Ovary (tissue), 3 donors: Measurements from ENCODE around the gene BARHL1.

Source experiments
- EP300 ChIP-seq: sonication (generic); formaldehyde crosslinking; IDR thresholded peaks from one replicate; pipeline ENCODE4 v1.6.1; 2017; ENCODE audit warnings: antibody characterized with exemption
- POLR2A ChIP-seq: fragments of 450-650 bp; IDR thresholded peaks from one replicate; pipeline ENCODE4 v1.6.1; 2017; ENCODE audit warnings: antibody characterized with exemption, mild to moderate bottlenecking, moderate library complexity
- TF ChIP-seq, protein P1 (sequence below), 3 donors: fragments of 450-650 bp in 2 of 3; fragments of 200-600 bp in 1 of 3; IDR thresholded peaks; one replicate each; pipeline versions ENCODE4 v1.5.1 to v1.8.0; 2016 to 2022; ENCODE audit warnings: antibody characterized with exemption in 3 of 3, mild to moderate bottlenecking in 1 of 3
- donor health status: DM: no; HTN: no; CAD: no.

DNA sequence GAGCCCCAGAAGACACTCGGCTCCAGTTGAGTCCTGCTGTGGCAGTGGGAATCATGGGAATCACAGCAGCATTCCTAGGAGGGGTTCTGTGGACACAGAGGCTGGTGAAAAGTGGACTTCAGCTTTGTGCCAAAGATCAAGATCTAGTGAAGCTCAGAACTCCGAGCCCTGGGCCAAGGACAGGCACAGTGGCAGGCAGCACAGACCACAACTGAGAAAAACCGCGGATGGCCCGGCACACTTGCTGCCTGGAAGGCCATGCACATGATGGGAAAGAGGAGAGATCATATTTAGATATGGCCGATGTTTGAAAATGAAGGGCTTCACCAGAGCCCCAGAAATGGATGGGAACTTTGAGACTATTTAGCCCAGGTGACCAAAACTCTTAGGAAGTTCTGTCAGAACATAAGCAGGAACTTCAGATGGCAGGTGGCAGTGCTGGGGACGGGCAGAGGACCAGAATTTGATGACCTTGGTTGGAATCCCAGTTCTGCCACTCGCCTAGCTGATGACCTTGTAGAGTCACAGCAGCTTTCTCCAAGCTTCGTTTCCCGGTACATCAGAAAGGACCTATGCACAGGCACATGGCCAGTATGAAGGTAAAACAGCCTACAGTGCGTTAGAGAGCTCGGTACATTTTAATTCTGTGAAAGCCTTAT is 18.0 kb downstream of the BARHL1 start:
- TF ChIP-seq, protein P1, sequence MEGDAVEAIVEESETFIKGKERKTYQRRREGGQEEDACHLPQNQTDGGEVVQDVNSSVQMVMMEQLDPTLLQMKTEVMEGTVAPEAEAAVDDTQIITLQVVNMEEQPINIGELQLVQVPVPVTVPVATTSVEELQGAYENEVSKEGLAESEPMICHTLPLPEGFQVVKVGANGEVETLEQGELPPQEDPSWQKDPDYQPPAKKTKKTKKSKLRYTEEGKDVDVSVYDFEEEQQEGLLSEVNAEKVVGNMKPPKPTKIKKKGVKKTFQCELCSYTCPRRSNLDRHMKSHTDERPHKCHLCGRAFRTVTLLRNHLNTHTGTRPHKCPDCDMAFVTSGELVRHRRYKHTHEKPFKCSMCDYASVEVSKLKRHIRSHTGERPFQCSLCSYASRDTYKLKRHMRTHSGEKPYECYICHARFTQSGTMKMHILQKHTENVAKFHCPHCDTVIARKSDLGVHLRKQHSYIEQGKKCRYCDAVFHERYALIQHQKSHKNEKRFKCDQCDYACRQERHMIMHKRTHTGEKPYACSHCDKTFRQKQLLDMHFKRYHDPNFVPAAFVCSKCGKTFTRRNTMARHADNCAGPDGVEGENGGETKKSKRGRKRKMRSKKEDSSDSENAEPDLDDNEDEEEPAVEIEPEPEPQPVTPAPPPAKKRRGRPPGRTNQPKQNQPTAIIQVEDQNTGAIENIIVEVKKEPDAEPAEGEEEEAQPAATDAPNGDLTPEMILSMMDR (IDR thresholded peaks at IDR 0.05): no peak
- TF ChIP-seq POLR2A: no peak
- TF ChIP-seq EP300: no peak
